ENCODE results near the gene OPTC. TPM values are rescaled to one million over a fixed set of nuclear protein-coding genes. Genes with fewer than 3 reads are reported as not detected.

Gene OPTC
- total RNA-seq, 1 donor from 2014 or later = not detected

DNA sequence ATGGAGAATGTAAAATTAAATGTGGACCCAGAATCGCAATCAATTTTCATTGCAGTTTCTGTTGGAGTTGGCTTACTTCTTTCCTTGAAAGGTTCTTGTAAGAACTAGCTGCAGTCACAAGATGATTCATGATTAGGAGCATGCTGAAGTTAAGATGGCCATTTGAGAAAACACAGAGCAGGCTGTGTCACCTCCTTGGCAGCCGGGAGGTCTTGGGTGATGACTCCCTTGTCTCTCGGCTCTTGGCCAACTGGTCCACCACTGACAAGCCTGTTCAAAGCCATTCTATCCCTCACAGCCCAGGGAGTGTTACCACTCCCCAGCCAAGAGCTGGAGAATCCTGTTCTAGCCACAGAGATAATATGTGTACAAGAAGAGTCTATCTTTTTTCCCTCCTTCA is 40.6 kb downstream of the OPTC start:
- H3K27ac Mint-ChIP-seq (ENCODE audit: unreplicated experiment) = peak overlapping the region; percentile 84
- H3K4me1 Mint-ChIP-seq (ENCODE audit: low read depth, unreplicated experiment) = peaks cover 8% of the 10 kb centered on the region

DNA sequence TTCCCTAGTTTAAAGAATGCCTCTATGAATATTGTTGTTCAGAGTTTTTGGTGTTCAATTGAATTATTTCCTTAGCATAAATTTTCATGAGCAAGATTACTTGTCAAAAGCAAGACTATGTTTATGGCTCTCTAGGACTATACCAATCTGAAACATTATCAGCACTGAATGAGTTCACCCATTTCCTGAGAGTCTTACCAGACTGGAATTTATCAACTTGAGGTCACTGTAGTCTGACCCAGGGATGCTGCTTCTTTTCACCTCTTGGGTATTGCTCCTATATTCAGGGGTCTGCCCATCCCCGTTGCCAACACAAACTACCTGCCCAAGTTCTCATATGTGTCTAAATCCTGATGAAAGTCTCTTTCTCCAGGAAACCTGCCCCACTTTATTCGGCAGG is 42.6 kb downstream of the OPTC start:
- Histone ChIP-seq H4K20me1 (ENCODE audit: insufficient read depth, low read length) (no peaks in the 10 kb centered on the region), H3K27ac (ENCODE audit: low read depth, low read length) (no peak overlapping the region), H3K27me3 (ENCODE audit: insufficient read depth, low read length) (no peaks in the 10 kb centered on the region), H3K4me1 (ENCODE audit: insufficient read depth, low read length) (peaks cover 19% of the 10 kb centered on the region), H3K4me3 (ENCODE audit: insufficient read depth, low read depth, low read length) (no peak overlapping the region), H2AFZ (ENCODE audit: low read depth, low read length) (no peak overlapping the region), H3K36me3 (ENCODE audit: insufficient read depth, low read length) (no peaks in the 10 kb centered on the region), H3K79me2 (ENCODE audit: insufficient read depth, low read length) (no peaks in the 10 kb centered on the region), H3K4me2 (ENCODE audit: low read length) (peak overlapping the region; percentile 16), H3K9me3 (ENCODE audit: insufficient read depth, low read depth, low read length) (no peaks in the 10 kb centered on the region), H3K9ac (ENCODE audit: low read length) (no peak overlapping the region)
- TF ChIP-seq, protein P1, sequence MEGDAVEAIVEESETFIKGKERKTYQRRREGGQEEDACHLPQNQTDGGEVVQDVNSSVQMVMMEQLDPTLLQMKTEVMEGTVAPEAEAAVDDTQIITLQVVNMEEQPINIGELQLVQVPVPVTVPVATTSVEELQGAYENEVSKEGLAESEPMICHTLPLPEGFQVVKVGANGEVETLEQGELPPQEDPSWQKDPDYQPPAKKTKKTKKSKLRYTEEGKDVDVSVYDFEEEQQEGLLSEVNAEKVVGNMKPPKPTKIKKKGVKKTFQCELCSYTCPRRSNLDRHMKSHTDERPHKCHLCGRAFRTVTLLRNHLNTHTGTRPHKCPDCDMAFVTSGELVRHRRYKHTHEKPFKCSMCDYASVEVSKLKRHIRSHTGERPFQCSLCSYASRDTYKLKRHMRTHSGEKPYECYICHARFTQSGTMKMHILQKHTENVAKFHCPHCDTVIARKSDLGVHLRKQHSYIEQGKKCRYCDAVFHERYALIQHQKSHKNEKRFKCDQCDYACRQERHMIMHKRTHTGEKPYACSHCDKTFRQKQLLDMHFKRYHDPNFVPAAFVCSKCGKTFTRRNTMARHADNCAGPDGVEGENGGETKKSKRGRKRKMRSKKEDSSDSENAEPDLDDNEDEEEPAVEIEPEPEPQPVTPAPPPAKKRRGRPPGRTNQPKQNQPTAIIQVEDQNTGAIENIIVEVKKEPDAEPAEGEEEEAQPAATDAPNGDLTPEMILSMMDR (IDR thresholded peaks at IDR 0.05; ENCODE audit: insufficient read depth, low read depth, low read length) = no peak
- no peak for TF ChIP-seq EZH2 (IDR thresholded peaks at IDR 0.05; ENCODE audit: insufficient read depth, low read length)
- no peak overlapping the region for H3K4me3 Mint-ChIP-seq (ENCODE audit: unreplicated experiment)
- H3K9me3 Mint-ChIP-seq (ENCODE audit: unreplicated experiment) = peaks cover 4% of the 10 kb centered on the region
- H3K36me3 Mint-ChIP-seq (ENCODE audit: low read depth, unreplicated experiment) = no peaks in the 10 kb centered on the region
- H3K27me3 Mint-ChIP-seq (ENCODE audit: low read depth, unreplicated experiment) = peaks cover 4% of the 10 kb centered on the region
- no peak for FAIRE-seq
- no peak overlapping the region for H3K27ac Mint-ChIP-seq (ENCODE audit: unreplicated experiment)
- DNase-seq (ENCODE audit: low read depth) = no peak
- H3K4me1 Mint-ChIP-seq (ENCODE audit: low read depth, unreplicated experiment) = peaks cover 8% of the 10 kb centered on the region

More for the DNA sequence above, 40.6 kb downstream of the OPTC start:
- Mint-ChIP-seq H3K4me3 (ENCODE audit: unreplicated experiment) (no peak overlapping the region), H3K9me3 (ENCODE audit: unreplicated experiment) (peaks cover 4% of the 10 kb centered on the region), H3K36me3 (ENCODE audit: low read depth, unreplicated experiment) (no peaks in the 10 kb centered on the region), H3K27me3 (ENCODE audit: low read depth, unreplicated experiment) (no peaks in the 10 kb centered on the region)
- no peaks in the 10 kb centered on the region for H3K36me3 ChIP-seq (ENCODE audit: insufficient read depth, low read length)
- peak; percentile 95 for DNase-seq (ENCODE audit: low read depth)
- H3K27ac ChIP-seq (ENCODE audit: low read depth, low read length) = peak overlapping the region; percentile 80
- peak overlapping the region; percentile 14 for H2AFZ ChIP-seq (ENCODE audit: low read depth, low read length)
- H3K4me3 ChIP-seq (ENCODE audit: insufficient read depth, low read depth, low read length) = peak overlapping the region; percentile 34
- H3K4me1 ChIP-seq (ENCODE audit: insufficient read depth, low read length) = peaks cover 19% of the 10 kb centered on the region
- TF ChIP-seq, protein P1 (IDR thresholded peaks at IDR 0.05; ENCODE audit: insufficient read depth, low read depth, low read length) = no peak
- TF ChIP-seq EZH2 (IDR thresholded peaks at IDR 0.05; ENCODE audit: insufficient read depth, low read length) = no peak
- peak; percentile 88 for FAIRE-seq
- peak overlapping the region; percentile 44 for H3K9ac ChIP-seq (ENCODE audit: low read length)
- H3K9me3 ChIP-seq (ENCODE audit: insufficient read depth, low read depth, low read length) = no peaks in the 10 kb centered on the region
- H3K79me2 ChIP-seq (ENCODE audit: insufficient read depth, low read length) = no peaks in the 10 kb centered on the region
- no peaks in the 10 kb centered on the region for H3K27me3 ChIP-seq (ENCODE audit: insufficient read depth, low read length)
- peak overlapping the region; percentile 71 for H3K4me2 ChIP-seq (ENCODE audit: low read length)
- H4K20me1 ChIP-seq (ENCODE audit: insufficient read depth, low read length) = no peaks in the 10 kb centered on the region

DNA sequence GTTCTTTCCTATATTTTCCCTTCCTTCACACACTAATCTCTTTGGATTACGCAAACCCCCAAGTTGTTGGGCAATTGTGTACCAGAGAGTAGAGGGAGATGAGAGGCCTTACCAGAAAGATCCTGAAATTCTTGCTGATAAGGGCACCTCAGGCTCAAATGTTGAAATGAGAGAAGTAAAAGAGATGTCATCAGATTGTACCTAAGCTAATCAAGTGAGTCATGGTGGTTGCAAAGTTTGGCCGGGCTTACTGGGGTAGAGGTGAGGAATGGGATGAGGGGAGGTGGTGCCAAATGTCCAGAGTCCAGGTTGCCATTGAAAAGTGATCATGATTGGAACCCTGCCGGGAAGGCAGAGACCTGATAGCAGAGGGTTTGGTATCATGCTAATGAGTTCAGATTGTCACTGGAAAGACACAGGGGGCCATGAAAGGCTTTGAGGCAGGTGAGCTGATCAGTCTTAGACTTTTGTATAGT is 43.1 kb downstream of the OPTC start:
- Histone ChIP-seq H3K27ac (ENCODE audit: low read depth, low read length) (no peak overlapping the region), H3K9ac (ENCODE audit: low read length) (no peak overlapping the region), H3K4me1 (ENCODE audit: insufficient read depth, low read length) (peaks cover 19% of the 10 kb centered on the region), H3K9me3 (ENCODE audit: insufficient read depth, low read depth, low read length) (no peaks in the 10 kb centered on the region), H3K79me2 (ENCODE audit: insufficient read depth, low read length) (no peaks in the 10 kb centered on the region), H3K27me3 (ENCODE audit: insufficient read depth, low read length) (no peaks in the 10 kb centered on the region), H3K4me3 (ENCODE audit: insufficient read depth, low read depth, low read length) (no peak overlapping the region), H4K20me1 (ENCODE audit: insufficient read depth, low read length) (no peaks in the 10 kb centered on the region), H3K4me2 (ENCODE audit: low read length) (peak overlapping the region; percentile 16), H3K36me3 (ENCODE audit: insufficient read depth, low read length) (no peaks in the 10 kb centered on the region), H2AFZ (ENCODE audit: low read depth, low read length) (no peak overlapping the region)
- no peak for TF ChIP-seq EZH2 (IDR thresholded peaks at IDR 0.05; ENCODE audit: insufficient read depth, low read length)
- TF ChIP-seq, protein P1 (IDR thresholded peaks at IDR 0.05; ENCODE audit: insufficient read depth, low read depth, low read length) = no peak
- FAIRE-seq (no peak), DNase-seq (ENCODE audit: low read depth) (peak; percentile 76)
- Mint-ChIP-seq H3K27me3 (ENCODE audit: low read depth, unreplicated experiment) (peaks cover 4% of the 10 kb centered on the region), H3K9me3 (ENCODE audit: unreplicated experiment) (peaks cover 4% of the 10 kb centered on the region), H3K27ac (ENCODE audit: unreplicated experiment) (no peak overlapping the region), H3K36me3 (ENCODE audit: low read depth, unreplicated experiment) (no peaks in the 10 kb centered on the region), H3K4me1 (ENCODE audit: low read depth, unreplicated experiment) (peaks cover 8% of the 10 kb centered on the region), H3K4me3 (ENCODE audit: unreplicated experiment) (no peak overlapping the region)
